A673 (cell line): ENCODE measurements around the gene INPPL1. TPM values are rescaled to one million over a fixed set of nuclear protein-coding genes. Genes with fewer than 3 reads are reported as not detected.

ENCODE experiments used
- BruUV-seq: library from RNA; stranded (reverse); fragments of 400-500 nt; replicated peaks from 2 replicates; lab custom pipeline; 2021; lab: Mats Ljungman, UMichigan
- CTCF ChIA-PET: fragments of 300-600 bp; sonication (Branson Sonifier 250); formaldehyde crosslinking; loops from one replicate; lab custom pipeline; 2022; ENCODE audit warnings: antibody characterized with exemption; lab: Charles Lee
- POLR2A ChIA-PET: fragments of 300-600 bp; sonication (Branson Sonifier 250); formaldehyde crosslinking; loops from one replicate; lab custom pipeline; 2022; ENCODE audit warnings: antibody characterized with exemption; ENCODE audit not compliant: low non-redundant PET; lab: Charles Lee
- DNase-seq: peaks from one replicate; pipeline ENCODE4 v3.0.0-alpha.2; 2015; ENCODE audit warnings: low spot score
- H3K27ac ChIP-seq: fragments of 200-600 bp; sonication (generic); 2 replicates; pipeline ENCODE4 v1.5.1; 2016; ENCODE audit warnings: mixed run types, low read depth, mild to moderate bottlenecking, mixed read lengths, antibody characterized with exemption, low read length; ENCODE audit not compliant: poor library complexity, severe bottlenecking
- H3K27me3 ChIP-seq: fragments of 200-600 bp; sonication (generic); replicated peaks from 2 replicates; pipeline ENCODE4 v1.6.1; 2017; ENCODE audit warnings: mixed run types, low read depth, mild to moderate bottlenecking, mixed read lengths, antibody characterized with exemption, low read length; ENCODE audit not compliant: insufficient read depth, poor library complexity
- H3K36me3 ChIP-seq: fragments of 200-600 bp; sonication (generic); 2 replicates; pipeline ENCODE4 v1.6.1; 2016; ENCODE audit warnings: mixed run types, mild to moderate bottlenecking, mixed read lengths, antibody characterized with exemption, low read length; ENCODE audit not compliant: insufficient read depth, poor library complexity, severe bottlenecking
- H3K4me1 ChIP-seq: fragments of 200-600 bp; sonication (generic); 2 replicates; pipeline ENCODE4 v1.6.1; 2017; ENCODE audit warnings: mixed run types, mild to moderate bottlenecking, mixed read lengths, antibody characterized with exemption, low read length; ENCODE audit not compliant: insufficient read depth, poor library complexity, severe bottlenecking
- H3K4me3 ChIP-seq: fragments of 200-600 bp; sonication (generic); 2 replicates; pipeline ENCODE4 v1.5.1; 2016; ENCODE audit warnings: low read depth, mixed run types, mild to moderate bottlenecking, mixed read lengths, low read length; ENCODE audit not compliant: poor library complexity, severe bottlenecking
- H3K9me3 ChIP-seq: fragments of 200-600 bp; sonication (generic); 2 replicates; pipeline ENCODE4 v1.6.1; 2016; ENCODE audit warnings: mixed run types, low read depth, mild to moderate bottlenecking, mixed read lengths, antibody characterized with exemption, low read length; ENCODE audit not compliant: poor library complexity, severe bottlenecking
- CTCF ChIP-seq: fragments of 300-800, 200-600 bp; sonication (generic); conservative IDR thresholded peaks from 2 replicates; pipeline ENCODE4 v1.5.1; 2017; ENCODE audit warnings: low read depth, mild to moderate bottlenecking, antibody characterized with exemption, low read length, moderate library complexity, mixed read lengths
- EZH2 ChIP-seq: fragments of 200-600 bp; sonication (generic); IDR thresholded peaks from 2 replicates; pipeline ENCODE4 v1.6.1; 2017; ENCODE audit warnings: borderline replicate concordance, low read depth, mild to moderate bottlenecking, mixed read lengths, antibody characterized with exemption, low read length; ENCODE audit not compliant: poor library complexity, severe bottlenecking
- intact Hi-C: fragments of 100-400 bp; cut with micrococcal nuclease; formaldehyde crosslinking; loops from one replicate; pipeline ENCODE4 v1.10.0; 2022; ENCODE audit not compliant: unreplicated experiment
- total RNA-seq: library from RNA; stranded (reverse); gene quantifications from 2 replicates; pipeline ENCODE4 v1.2.3, GENCODE V29; 2021

Gene INPPL1
- total RNA-seq, 1 experiment from 2014 or later = 104 TPM

- Histone ChIP-seq H3K4me1 (no peaks in the 10 kb centered on the region), H3K9me3 (no peaks in the 10 kb centered on the region), H3K4me3 (no peak overlapping the region), H3K36me3 (peaks cover 45% of the 10 kb centered on the region), H3K27me3 (no peaks in the 10 kb centered on the region), H3K27ac (no peak overlapping the region)
- CTCF ChIA-PET = no interaction called here
- no peak for DNase-seq
- no TSS peak for BruUV-seq
- no peak for TF ChIP-seq CTCF
- no peak for TF ChIP-seq EZH2
- POLR2A ChIA-PET = no interaction called here
- intact Hi-C loops = no loop called here
Measured at GRCh38 chr11:72229336-72229924, 4.9 kb downstream of the INPPL1 start.

GRCh38 chr11:72229925-72230763 lies 5.6 kb downstream of the INPPL1 start:
- peaks cover 50% of the 10 kb centered on the region for H3K36me3 ChIP-seq
- no peaks in the 10 kb centered on the region for H3K27me3 ChIP-seq
- no peak overlapping the region for H3K4me3 ChIP-seq
- H3K9me3 ChIP-seq = no peaks in the 10 kb centered on the region
- H3K4me1 ChIP-seq = no peaks in the 10 kb centered on the region
- TF ChIP-seq EZH2 (no peak), CTCF (no peak)
- ChIA-PET CTCF (no interaction called here), POLR2A (no interaction called here)
- BruUV-seq = no TSS peak
- intact Hi-C loops = no loop called here
- DNase-seq = no peak
- H3K27ac ChIP-seq = no peak overlapping the region

GRCh38 chr11:72230764-72231365 lies 6.3 kb downstream of the INPPL1 start:
- no peak for TF ChIP-seq EZH2
- TF ChIP-seq CTCF = no peak
- intact Hi-C loops = no loop called here
- no peaks in the 10 kb centered on the region for H3K4me1 ChIP-seq
- no peak overlapping the region for H3K27ac ChIP-seq
- H3K36me3 ChIP-seq = peaks cover 55% of the 10 kb centered on the region
- H3K27me3 ChIP-seq = no peaks in the 10 kb centered on the region
- no TSS peak for BruUV-seq
- no peaks in the 10 kb centered on the region for H3K9me3 ChIP-seq
- ChIA-PET CTCF (no interaction called here), POLR2A (no interaction called here)
- H3K4me3 ChIP-seq = no peak overlapping the region
- DNase-seq = no peak
